Measurements from ENCODE around the gene NXPH2.

Gene NXPH2

GRCh38 chr2:138814123-138814898, 34.1 kb upstream of the NXPH2 start:
- Histone ChIP-seq H3K4me3 (ENCODE audit: control insufficient read depth in 1 of 7, extremely low read depth in 1 of 7, insufficient read depth in 4 of 7, low read depth in 2 of 7, low read length in 6 of 7) (peak overlapping the region in 1 of 7 experiments; percentile 45), H3K27me3 (replicated peaks in 2 of 5; ENCODE audit: control insufficient read depth in 4 of 5, insufficient read depth in 5 of 5, low read length in 4 of 5) (no peaks in the 10 kb centered on the region), H3K27ac (ENCODE audit: insufficient read depth in 1 of 2, low read depth in 1 of 2, low read length in 2 of 2, poor library complexity in 1 of 2, severe bottlenecking in 2 of 2) (peak overlapping the region in 1 of 2 experiments; percentile 16), H3K9me3 (ENCODE audit: control extremely low read depth in 1 of 5, control insufficient read depth in 4 of 5, insufficient read depth in 2 of 5, low read depth in 1 of 5, low read length in 4 of 5) (no peaks in the 10 kb centered on the region), H3K4me1 (ENCODE audit: control extremely low read depth in 1 of 4, control insufficient read depth in 4 of 4, insufficient read depth in 4 of 4, low read length in 3 of 4) (peaks cover 4 to 15% (median 8%) of the 10 kb centered on the region in 4 experiments), H3K36me3 (ENCODE audit: control insufficient read depth in 4 of 4, insufficient read depth in 4 of 4, low read length in 3 of 4) (no peaks in the 10 kb centered on the region)
- 0% methylated on average over 1 of the region's 4 CpGs for WGBS (ENCODE audit: insufficient coverage)
- DNase-seq, result peak; percentile 88 to 96 (median 95)
- POLR2A ChIA-PET, result no interaction called here
- CTCF ChIA-PET, result interaction anchor here (0.6 to 6.9 kb wide), 11 partner anchors 9 to 926 kb away, joined by 3 to 101 read pairs (median 4); no protein-coding TSS in a partner anchor

GRCh38 chr2:138811431-138811830, 31.2 kb upstream of the NXPH2 start:
- Histone ChIP-seq H3K9me3 (ENCODE audit: control extremely low read depth in 1 of 5, control insufficient read depth in 4 of 5, insufficient read depth in 2 of 5, low read depth in 1 of 5, low read length in 4 of 5) (no peaks in the 10 kb centered on the region), H3K4me1 (ENCODE audit: control extremely low read depth in 1 of 4, control insufficient read depth in 4 of 4, insufficient read depth in 4 of 4, low read length in 3 of 4) (peaks cover 4 to 15% (median 8%) of the 10 kb centered on the region in 4 experiments), H3K36me3 (ENCODE audit: control insufficient read depth in 4 of 4, insufficient read depth in 4 of 4, low read length in 3 of 4) (no peaks in the 10 kb centered on the region), H3K27me3 (replicated peaks in 2 of 5; ENCODE audit: control insufficient read depth in 4 of 5, insufficient read depth in 5 of 5, low read length in 4 of 5) (no peaks in the 10 kb centered on the region), H3K27ac (ENCODE audit: insufficient read depth in 1 of 2, low read depth in 1 of 2, low read length in 2 of 2, poor library complexity in 1 of 2, severe bottlenecking in 2 of 2) (no peak overlapping the region), H3K4me3 (ENCODE audit: control insufficient read depth in 1 of 7, extremely low read depth in 1 of 7, insufficient read depth in 4 of 7, low read depth in 2 of 7, low read length in 6 of 7) (no peak overlapping the region)
- WGBS (ENCODE audit: insufficient coverage), result no CpG with 5 or more reads among the region's 3 CpGs
- POLR2A ChIA-PET, result interaction anchor here (0.6 kb wide), 1 partner anchor 506 kb away, joined by 3 read pairs; no protein-coding TSS in a partner anchor
- DNase-seq, result no peak
- CTCF ChIA-PET, result interaction anchor here (1.4 to 2.9 kb wide), 3 partner anchors 15 to 29 kb away, joined by 3 to 12 read pairs (median 8); no protein-coding TSS in a partner anchor

- Histone ChIP-seq H3K27me3 (replicated peaks in 2 of 5; ENCODE audit: control insufficient read depth in 4 of 5, insufficient read depth in 5 of 5, low read length in 4 of 5) (no peaks in the 10 kb centered on the region), H3K9me3 (ENCODE audit: control extremely low read depth in 1 of 5, control insufficient read depth in 4 of 5, insufficient read depth in 2 of 5, low read depth in 1 of 5, low read length in 4 of 5) (peaks cover 0 to 2% (median 0%) of the 10 kb centered on the region in 5 experiments), H3K36me3 (ENCODE audit: control insufficient read depth in 4 of 4, insufficient read depth in 4 of 4, low read length in 3 of 4) (no peaks in the 10 kb centered on the region), H3K27ac (ENCODE audit: insufficient read depth in 1 of 2, low read depth in 1 of 2, low read length in 2 of 2, poor library complexity in 1 of 2, severe bottlenecking in 2 of 2) (no peak overlapping the region), H3K4me1 (ENCODE audit: control extremely low read depth in 1 of 4, control insufficient read depth in 4 of 4, insufficient read depth in 4 of 4, low read length in 3 of 4) (no peaks in the 10 kb centered on the region), H3K4me3 (ENCODE audit: control insufficient read depth in 1 of 7, extremely low read depth in 1 of 7, insufficient read depth in 4 of 7, low read depth in 2 of 7, low read length in 6 of 7) (no peak overlapping the region)
- DNase-seq, result no peak
- WGBS (ENCODE audit: insufficient coverage), result 100% methylated on average over 2 of the region's 2 CpGs
- ChIA-PET POLR2A (no interaction called here), CTCF (interaction anchor here (1.0 to 2.0 kb wide), 4 partner anchors 8 to 197 kb away, joined by 3 to 7 read pairs (median 5); no protein-coding TSS in a partner anchor)
These were observed 14.5 kb upstream of the NXPH2 start for GRCh38 chr2:138794724-138795123.

GRCh38 chr2:138787053-138787666, 7.0 kb upstream of the NXPH2 start:
- DNase-seq, result peak; percentile 26 to 69 (median 60)

GRCh38 chr2:138782383-138782782, 2.2 kb upstream of the NXPH2 start:
- H3K4me1 ChIP-seq (ENCODE audit: control extremely low read depth in 1 of 4, control insufficient read depth in 4 of 4, insufficient read depth in 4 of 4, low read length in 3 of 4), result peaks cover 2 to 20% (median 16%) of the 10 kb centered on the region in 4 experiments
- no peak overlapping the region for H3K27ac ChIP-seq (ENCODE audit: insufficient read depth in 1 of 2, low read depth in 1 of 2, low read length in 2 of 2, poor library complexity in 1 of 2, severe bottlenecking in 2 of 2)
- H3K9me3 ChIP-seq (ENCODE audit: control extremely low read depth in 1 of 5, control insufficient read depth in 4 of 5, insufficient read depth in 2 of 5, low read depth in 1 of 5, low read length in 4 of 5), result peaks cover 0 to 6% (median 0%) of the 10 kb centered on the region in 5 experiments
- CTCF ChIA-PET, result interaction anchor here (0.6 to 1.3 kb wide), 3 partner anchors 29 to 871 kb away, joined by 3 read pairs; no protein-coding TSS in a partner anchor
- H3K27me3 ChIP-seq (replicated peaks in 2 of 5; ENCODE audit: control insufficient read depth in 4 of 5, insufficient read depth in 5 of 5, low read length in 4 of 5), result peaks cover 18 to 64% (median 28%) of the 10 kb centered on the region in 5 experiments
- H3K4me3 ChIP-seq (ENCODE audit: control insufficient read depth in 1 of 7, extremely low read depth in 1 of 7, insufficient read depth in 4 of 7, low read depth in 2 of 7, low read length in 6 of 7), result no peak overlapping the region
- DNase-seq, result peak in 2 of 3 donors; percentile 27 to 40
- POLR2A ChIA-PET, result no interaction called here
- 94% methylated on average over 5 of the region's 5 CpGs for WGBS (ENCODE audit: insufficient coverage)
- H3K36me3 ChIP-seq (ENCODE audit: control insufficient read depth in 4 of 4, insufficient read depth in 4 of 4, low read length in 3 of 4), result no peaks in the 10 kb centered on the region

More at GRCh38 chr2:138787053-138787666, 7.0 kb upstream of the NXPH2 start:
- POLR2A ChIA-PET, result no interaction called here
- H3K9me3 ChIP-seq (ENCODE audit: control extremely low read depth in 1 of 5, control insufficient read depth in 4 of 5, insufficient read depth in 2 of 5, low read depth in 1 of 5, low read length in 4 of 5), result no peaks in the 10 kb centered on the region
- no peaks in the 10 kb centered on the region for H3K36me3 ChIP-seq (ENCODE audit: control insufficient read depth in 4 of 4, insufficient read depth in 4 of 4, low read length in 3 of 4)
- no CpG with 5 or more reads among the region's 2 CpGs for WGBS (ENCODE audit: insufficient coverage)
- H3K27ac ChIP-seq (ENCODE audit: insufficient read depth in 1 of 2, low read depth in 1 of 2, low read length in 2 of 2, poor library complexity in 1 of 2, severe bottlenecking in 2 of 2), result no peak overlapping the region
- CTCF ChIA-PET, result interaction anchor here (0.5 to 3.9 kb wide), 24 partner anchors 8 to 921 kb away, joined by 3 to 28 read pairs (median 4); no protein-coding TSS in a partner anchor
- peaks cover 0 to 19% (median 2%) of the 10 kb centered on the region in 5 experiments for H3K27me3 ChIP-seq (replicated peaks in 2 of 5; ENCODE audit: control insufficient read depth in 4 of 5, insufficient read depth in 5 of 5, low read length in 4 of 5)
- no peak overlapping the region for H3K4me3 ChIP-seq (ENCODE audit: control insufficient read depth in 1 of 7, extremely low read depth in 1 of 7, insufficient read depth in 4 of 7, low read depth in 2 of 7, low read length in 6 of 7)
- no peaks in the 10 kb centered on the region for H3K4me1 ChIP-seq (ENCODE audit: control extremely low read depth in 1 of 4, control insufficient read depth in 4 of 4, insufficient read depth in 4 of 4, low read length in 3 of 4)

- Histone ChIP-seq H3K9me3 (ENCODE audit: control extremely low read depth in 1 of 5, control insufficient read depth in 4 of 5, insufficient read depth in 2 of 5, low read depth in 1 of 5, low read length in 4 of 5) (peaks cover 0 to 6% (median 0%) of the 10 kb centered on the region in 5 experiments), H3K27ac (ENCODE audit: insufficient read depth in 1 of 2, low read depth in 1 of 2, low read length in 2 of 2, poor library complexity in 1 of 2, severe bottlenecking in 2 of 2) (no peak overlapping the region), H3K4me1 (ENCODE audit: control extremely low read depth in 1 of 4, control insufficient read depth in 4 of 4, insufficient read depth in 4 of 4, low read length in 3 of 4) (peaks cover 2 to 20% (median 16%) of the 10 kb centered on the region in 4 experiments), H3K27me3 (replicated peaks in 2 of 5; ENCODE audit: control insufficient read depth in 4 of 5, insufficient read depth in 5 of 5, low read length in 4 of 5) (peaks cover 18 to 79% (median 29%) of the 10 kb centered on the region in 5 experiments), H3K36me3 (ENCODE audit: control insufficient read depth in 4 of 4, insufficient read depth in 4 of 4, low read length in 3 of 4) (no peaks in the 10 kb centered on the region), H3K4me3 (ENCODE audit: control insufficient read depth in 1 of 7, extremely low read depth in 1 of 7, insufficient read depth in 4 of 7, low read depth in 2 of 7, low read length in 6 of 7) (peak overlapping the region in 2 of 7 experiments; percentile 6 to 23)
- ChIA-PET CTCF (no interaction called here), POLR2A (no interaction called here)
- 46% methylated on average over 10 of the region's 19 CpGs for WGBS (ENCODE audit: insufficient coverage)
- no peak for DNase-seq
These were observed 718 bp upstream of the NXPH2 start for GRCh38 chr2:138780908-138781307.
